K562 (cell line): ENCODE data around the gene MMP7. TPM values are rescaled to one million over a fixed set of nuclear protein-coding genes. Genes with fewer than 3 reads are reported as not detected.

Experiments
- ATF1 ChIP-seq, 2 experiments: fragments of 450-650 bp in 1 of 2; IDR thresholded peaks; 2 replicates each; pipeline ENCODE4 v1.6.1; 2016; ENCODE audit warnings: missing compliant biosample characterization in 1 of 2, missing genetic modification characterization in 1 of 2
- ID3 ChIP-seq, 2 experiments: fragments of 250-450 bp in 1 of 2; fragments of 450-650 bp in 1 of 2; sonication (Bioruptor Pico) in 1 of 2; IDR thresholded peaks; 2 replicates each; pipeline versions ENCODE4 v1.6.1 to v1.8.0; 2016 to 2021; ENCODE audit warnings: mild to moderate bottlenecking in 2 of 2, moderate library complexity in 2 of 2, missing compliant biosample characterization in 1 of 2, missing genetic modification characterization in 1 of 2
- MYNN ChIP-seq, 2 experiments: sonication (generic); formaldehyde crosslinking in 1 of 2; IDR thresholded peaks; 2 replicates each; pipeline versions ENCODE4 v1.5.0 to v1.6.1; 2016 to 2020; ENCODE audit warnings: antibody characterized with exemption in 1 of 2, missing genetic modification reagents in 1 of 2
- NBN ChIP-seq: fragments of 450-650 bp; IDR thresholded peaks from 2 replicates; pipeline ENCODE4 v1.6.1; 2016; ENCODE audit warnings: low read depth, mild to moderate bottlenecking
- PHF21A ChIP-seq: fragments of 450-650 bp; IDR thresholded peaks from 2 replicates; pipeline ENCODE4 v1.6.1; 2017; ENCODE audit warnings: low read depth, borderline replicate concordance
- RBM15 ChIP-seq: fragments of 200-400 bp; formaldehyde crosslinking; IDR thresholded peaks from 2 replicates; pipeline ENCODE4 v1.6.1; 2018; ENCODE audit warnings: mild to moderate bottlenecking, low read length, moderate library complexity; ENCODE audit not compliant: insufficient read depth
- RNF2 ChIP-seq: sonication (generic); IDR thresholded peaks from 2 replicates; pipeline ENCODE4 v1.6.1; 2016
- SMAD4 ChIP-seq: fragments of 250-450 bp; sonication (Bioruptor Pico); conservative IDR thresholded peaks from 2 replicates; pipeline ENCODE4 v1.8.0; 2021; ENCODE audit warnings: inconsistent platforms, mild to moderate bottlenecking, moderate library complexity
- TCF15 ChIP-seq: fragments of 250-450 bp; sonication (Bioruptor Pico); IDR thresholded peaks from 2 replicates; pipeline ENCODE4 v1.8.0; 2022; ENCODE audit warnings: moderate library complexity, mild to moderate bottlenecking, inconsistent platforms
- ZBTB40 ChIP-seq, 2 experiments: fragments of 450-650 bp in 1 of 2; sonication (generic) in 1 of 2; formaldehyde crosslinking in 1 of 2; IDR thresholded peaks; 2 replicates each; pipeline versions ENCODE4 v1.7.1 to v1.9.0; 2016 to 2022; ENCODE audit warnings: inconsistent platforms in 1 of 2, mild to moderate bottlenecking in 1 of 2, missing genetic modification reagents in 1 of 2
- ZMIZ1 ChIP-seq, 2 experiments: fragments of 150-350 bp in 1 of 2; IDR thresholded peaks; 2 replicates each; pipeline ENCODE4 v1.6.1; 2012 to 2016; ENCODE audit warnings: low read depth in 2 of 2, low read length in 2 of 2, mild to moderate bottlenecking in 1 of 2, moderate library complexity in 1 of 2
- polyA plus RNA-seq, 8 experiments: library from polyadenylated mRNA; depleted of rRNA in 4 of 8; stranded (reverse) in 5 of 8; unstranded in 3 of 8; fragments of >200 nt; fragmentation: Nextera tagmentation in 2 of 8; fragmentation: Illumina TruSeq in 1 of 8; extraction: Ambion mirVana in 2 of 8; extraction: Trizol in 1 of 8; gene quantifications; 2 replicates each; pipeline versions ENCODE4 v1.2.1 to v1.2.3, GENCODE V29; 2011 to 2014; ENCODE audit warnings: inconsistent platforms in 1 of 8, missing spikeins in 1 of 8
- total RNA-seq, 7 experiments: library from RNA; depleted of rRNA in 6 of 7; stranded (reverse); fragments of >200 nt in 6 of 7; fragmentation: Illumina TruSeq in 2 of 7; extraction: Trizol in 2 of 7; gene quantifications; 2 replicates each; pipeline versions ENCODE4 v1.2.1 to v1.2.3, GENCODE V29; 2011 to 2021; ENCODE audit warnings: low replicate concordance in 1 of 7

The MMP7 gene
- total and polyA plus RNA-seq, 9 of the 15 experiments (the other 6 are each of a cell fraction or from before 2014, with no cell fraction given) = 0.13 TPM; not detected in 8

- TF ChIP-seq ID3 (CRISPR knock-in tag; IDR thresholded peaks at IDR 0.05) = no peak
- no peak for TF ChIP-seq ID3 (tag; IDR thresholded peaks at IDR 0.05)
- no peak for TF ChIP-seq ZBTB40 (IDR thresholded peaks at IDR 0.05)
- no peak for TF ChIP-seq ZBTB40 (CRISPR knock-in tag; IDR thresholded peaks at IDR 0.05)
- TF ChIP-seq NBN = no peak
- TF ChIP-seq RBM15 = no peak
- no peak for TF ChIP-seq ATF1 (CRISPR knock-in tag; IDR thresholded peaks at IDR 0.05)
- TF ChIP-seq ATF1 (tag; IDR thresholded peaks at IDR 0.05) = no peak
- no peak for TF ChIP-seq PHF21A
- no peak for TF ChIP-seq SMAD4 (CRISPR knock-in tag)
- TF ChIP-seq MYNN (IDR thresholded peaks at IDR 0.05) = no peak
- TF ChIP-seq MYNN (CRISPR knock-in tag; IDR thresholded peaks at IDR 0.05) = no peak
- TF ChIP-seq ZMIZ1 (IDR thresholded peaks at IDR 0.05; ENCODE audit: low read depth in 2 of 2, low read length in 2 of 2) = no peak
- TF ChIP-seq RNF2 = no peak
- TF ChIP-seq TCF15 = no peak
Observed at GRCh38 chr11:102539567-102539966, 9.0 kb upstream of the MMP7 start (continued).
